SK-N-SH (cell line): ENCODE measurements around the gene BAG5. TPM values are rescaled to one million over a fixed set of nuclear protein-coding genes. Genes with fewer than 3 reads are reported as not detected.

Experiments
- CTCF ChIA-PET: fragments of 300-600, 350-600 bp; formaldehyde crosslinking; extraction: SDS; loops from one replicate; lab custom pipeline; 2021; lab: Yijun Ruan, JAX
- POLR2A ChIA-PET: fragments of 350-600 bp; sonication (Branson Sonifier 250); formaldehyde crosslinking; extraction: SDS; loops from one replicate; lab custom pipeline; 2020; ENCODE audit warnings: antibody characterized with exemption, inconsistent platforms; lab: Yijun Ruan, JAX
- DNase-seq: peaks from one replicate; pipeline ENCODE4 v3.0.0; 2012
- H2AFZ ChIP-seq: fragments of 200-600 bp; sonication (generic); 2 replicates; pipeline ENCODE4 v1.8.1; 2016; ENCODE audit warnings: antibody characterized with exemption, mild to moderate bottlenecking, low read depth
- H3F3A ChIP-seq: fragments of 200-600 bp; sonication (generic); replicated peaks from 2 replicates; pipeline ENCODE3; 2016; ENCODE audit warnings: antibody characterized with exemption, mild to moderate bottlenecking; ENCODE audit not compliant: insufficient read depth
- H3K27ac ChIP-seq, 2 experiments: fragments of 200-500 bp in 1 of 2; fragments of 200-600 bp in 1 of 2; sonication (Bioruptor generic) in 1 of 2; sonication (generic), shearing (Covaris generic) in 1 of 2; 2 replicates each; pipeline versions ENCODE4 v1.5.1 to v1.6.1; 2014 to 2016; ENCODE audit warnings: low read depth in 2 of 2, inconsistent platforms in 1 of 2, low read length in 1 of 2, mild to moderate bottlenecking in 1 of 2, mixed read lengths in 1 of 2
- H3K27me3 ChIP-seq: fragments of 200-600 bp; sonication (generic), shearing (Covaris generic); 2 replicates; pipeline ENCODE4 v1.6.1; 2016; ENCODE audit warnings: mixed run types; ENCODE audit not compliant: insufficient read depth
- H3K36me3 ChIP-seq, 2 experiments: fragments of 200-500 bp in 1 of 2; fragments of 200-600 bp in 1 of 2; sonication (Bioruptor generic) in 1 of 2; sonication (generic) in 1 of 2; replicated peaks in 1 of 2; 2 replicates each; pipeline versions ENCODE3 to v1.5.1; 2014 to 2016; ENCODE audit warnings: low read length in 1 of 2, mild to moderate bottlenecking in 1 of 2; ENCODE audit not compliant: insufficient read depth in 2 of 2, control insufficient read depth in 1 of 2
- H3K4me1 ChIP-seq, 2 experiments: fragments of 200-500 bp in 1 of 2; fragments of 200-600 bp in 1 of 2; sonication (Bioruptor generic) in 1 of 2; sonication (generic), shearing (Covaris generic) in 1 of 2; 2 replicates each; pipeline versions ENCODE4 v1.5.1 to v1.6.1; 2014 to 2016; ENCODE audit warnings: low read depth in 1 of 2, low read length in 1 of 2, mixed run types in 1 of 2; ENCODE audit not compliant: insufficient read depth in 2 of 2, control insufficient read depth in 1 of 2
- H3K4me2 ChIP-seq: fragments of 200-600 bp; sonication (generic), shearing (Covaris generic); 2 replicates; pipeline ENCODE4 v1.6.1; 2017; ENCODE audit warnings: mixed run types
- H3K4me3 ChIP-seq, 2 experiments: fragments of 200-500 bp in 1 of 2; fragments of 200-600 bp in 1 of 2; sonication (Bioruptor generic) in 1 of 2; sonication (generic), shearing (Covaris generic) in 1 of 2; 2 replicates each; pipeline versions ENCODE4 v1.5.1 to v1.8.1; 2014 to 2016; ENCODE audit warnings: low read depth in 2 of 2, inconsistent platforms in 1 of 2, low read length in 1 of 2, mild to moderate bottlenecking in 1 of 2, mixed read lengths in 1 of 2, moderate library complexity in 1 of 2
- H3K79me2 ChIP-seq: fragments of 200-600 bp; sonication (generic); 2 replicates; pipeline ENCODE4 v1.8.1; 2017; ENCODE audit warnings: mild to moderate bottlenecking; ENCODE audit not compliant: insufficient read depth
- H3K9ac ChIP-seq: fragments of 200-600 bp; sonication (generic); 2 replicates; pipeline ENCODE4 v1.6.1; 2017; ENCODE audit warnings: mixed run types
- H3K9me2 ChIP-seq: fragments of 200-600 bp; sonication (generic); 2 replicates; pipeline ENCODE4 v1.6.1; 2017; ENCODE audit warnings: mixed run types
- H3K9me3 ChIP-seq: fragments of 200-600 bp; sonication (generic); 2 replicates; pipeline ENCODE4 v1.6.1; 2017; ENCODE audit warnings: mixed run types, mild to moderate bottlenecking, moderate library complexity
- H4K20me1 ChIP-seq: fragments of 200-600 bp; sonication (generic); 2 replicates; pipeline ENCODE4 v1.6.1; 2017; ENCODE audit warnings: mild to moderate bottlenecking, mixed run types; ENCODE audit not compliant: insufficient read depth
- EZH2phosphoT487 ChIP-seq: fragments of 200-600 bp; sonication (generic); IDR thresholded peaks from 2 replicates; pipeline ENCODE4 v1.6.1; 2017; ENCODE audit warnings: low read depth, mixed run types, mild to moderate bottlenecking, antibody characterized with exemption, moderate library complexity, borderline replicate concordance
- FOSL2 ChIP-seq: IDR thresholded peaks from 2 replicates; pipeline ENCODE4 v1.4.0; 2012; ENCODE audit warnings: low read depth, mild to moderate bottlenecking, moderate library complexity, borderline replicate concordance
- FOXM1 ChIP-seq: IDR thresholded peaks from 2 replicates; pipeline ENCODE4 v1.4.0; 2012; ENCODE audit warnings: low read depth, mild to moderate bottlenecking
- GABPA ChIP-seq: IDR thresholded peaks from 2 replicates; pipeline ENCODE4 v1.4.0; 2012; ENCODE audit warnings: low read depth, mild to moderate bottlenecking
- GATA2 ChIP-seq: sonication (generic); formaldehyde crosslinking; IDR thresholded peaks from 2 replicates; pipeline ENCODE4 v1.5.0; 2020; ENCODE audit warnings: mild to moderate bottlenecking, missing genetic modification reagents
- JUND ChIP-seq: IDR thresholded peaks from 2 replicates; pipeline ENCODE4 v1.4.0; 2012
- MEF2A ChIP-seq: IDR thresholded peaks from 2 replicates; pipeline ENCODE4 v1.4.0; 2012; ENCODE audit warnings: low read depth, borderline replicate concordance
- MXI1 ChIP-seq: IDR thresholded peaks from 2 replicates; pipeline ENCODE4 v1.6.1; 2012; ENCODE audit warnings: mild to moderate bottlenecking, low read depth, low read length, improper control_type of control experiment
- NFIC ChIP-seq: IDR thresholded peaks from 2 replicates; pipeline ENCODE4 v1.4.0; 2012; ENCODE audit warnings: borderline replicate concordance
- NRF1 ChIP-seq: IDR thresholded peaks from 2 replicates; pipeline ENCODE4 v1.6.1; 2012; ENCODE audit warnings: low read depth, mild to moderate bottlenecking, low read length
- POLR2AphosphoS5 ChIP-seq: IDR thresholded peaks from 2 replicates; pipeline ENCODE4 v1.6.1; 2012; ENCODE audit warnings: low read depth, low read length
- RAD21 ChIP-seq: IDR thresholded peaks from 2 replicates; pipeline ENCODE4 v1.6.1; 2012; ENCODE audit warnings: mild to moderate bottlenecking, low read length
- RFX5 ChIP-seq: IDR thresholded peaks from 2 replicates; pipeline ENCODE4 v1.6.1; 2012; ENCODE audit warnings: mild to moderate bottlenecking, improper control_type of control experiment, low read length
- RXRA ChIP-seq: IDR thresholded peaks from 2 replicates; pipeline ENCODE4 v1.4.0; 2012; ENCODE audit warnings: low read depth, mild to moderate bottlenecking, borderline replicate concordance
- SMC3 ChIP-seq: IDR thresholded peaks from 2 replicates; pipeline ENCODE4 v1.6.1; 2012; ENCODE audit warnings: low read depth, low read length, improper control_type of control experiment
- TAF1 ChIP-seq: IDR thresholded peaks from 2 replicates; pipeline ENCODE4 v1.6.1; 2012; ENCODE audit warnings: low read depth, mild to moderate bottlenecking, low read length, moderate library complexity, borderline replicate concordance
- TCF12 ChIP-seq: IDR thresholded peaks from 2 replicates; pipeline ENCODE4 v1.4.0; 2012
- TEAD4 ChIP-seq: IDR thresholded peaks from 2 replicates; pipeline ENCODE4 v1.4.0; 2012; ENCODE audit warnings: mild to moderate bottlenecking, borderline replicate concordance; ENCODE audit not compliant: insufficient read depth
- YY1 ChIP-seq: IDR thresholded peaks from 2 replicates; pipeline ENCODE4 v1.4.0; 2012; ENCODE audit warnings: low read depth, mild to moderate bottlenecking
- ZBTB33 ChIP-seq: IDR thresholded peaks from 2 replicates; pipeline ENCODE4 v1.4.0; 2012; ENCODE audit warnings: low read depth, borderline replicate concordance
- WGBS: methylation state at CpG from one replicate; pipeline ENCODE4 v1.1.6; 2017; ENCODE audit warnings: low lambda C conversion rate; 5-methylcytosine and 5-hydroxymethylcytosine counted together
- polyA plus RNA-seq, 3 experiments: library from polyadenylated mRNA; depleted of rRNA; stranded (reverse); fragments of >200 nt; gene quantifications; 2 replicates each; pipeline ENCODE4 v1.2.3, GENCODE V29; 2012
- TF ChIP-seq, protein P1 (sequence below): fragments of 150-350 bp; IDR thresholded peaks from 2 replicates; pipeline ENCODE4 v1.6.1; 2016; ENCODE audit warnings: mild to moderate bottlenecking, low read depth, low read length

Gene BAG5
- polyA plus RNA-seq, 1 of the 3 experiments (the other 2 are of a cell fraction) = 5.2 TPM

DNA sequence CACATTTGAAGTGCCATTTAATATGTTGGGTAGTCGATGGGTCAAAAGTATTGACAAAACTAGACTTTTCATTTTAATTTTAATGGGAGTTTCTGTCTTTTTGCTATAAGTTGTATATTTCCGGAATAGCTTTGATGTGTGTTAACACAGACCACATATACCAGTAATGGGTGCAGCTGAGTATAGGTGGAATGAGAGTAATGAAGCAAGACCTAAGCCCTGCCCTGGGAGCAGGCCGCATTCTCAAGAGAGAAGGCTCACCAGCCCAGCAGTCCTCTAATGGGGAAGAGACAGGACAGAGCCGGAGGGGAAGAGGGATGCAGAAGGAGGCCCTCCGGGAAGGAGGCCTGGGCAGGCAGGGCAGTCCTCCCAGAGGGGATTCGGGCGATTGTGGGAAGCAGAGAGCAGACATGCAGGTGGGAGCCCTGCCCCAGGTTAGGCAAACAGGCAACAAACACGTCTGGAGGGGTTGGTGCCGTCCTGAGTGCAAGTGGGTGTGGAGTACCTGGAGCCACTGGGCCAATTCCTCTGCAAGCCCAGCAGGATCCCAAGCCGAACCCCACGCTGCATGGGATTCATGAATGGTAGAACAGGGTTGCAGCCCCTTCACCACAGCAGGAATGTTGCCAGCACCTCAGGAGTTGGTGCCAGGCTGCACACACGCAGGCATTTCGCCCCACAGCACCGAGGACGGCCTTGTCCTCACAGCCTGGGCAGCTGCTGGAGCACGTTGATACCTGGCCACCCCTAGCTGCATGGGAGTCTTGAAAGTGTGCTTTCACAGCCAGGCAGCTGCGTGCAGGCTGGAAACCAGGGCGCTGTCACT lies 47.6 kb downstream of the BAG5 start:
- POLR2A ChIA-PET = no interaction called here
- H3K9ac ChIP-seq = no peak overlapping the region
- WGBS = 86% methylated on average over 11 of the region's 18 CpGs
- H4K20me1 ChIP-seq = peaks cover 5% of the 10 kb centered on the region; the same call in 1 of the 2 replicates
- no peak for DNase-seq
- H3F3A ChIP-seq = peaks cover 23% of the 10 kb centered on the region
- CTCF ChIA-PET = interaction anchor here (0.5 to 9.6 kb wide), 3 partner anchors 12 to 35 kb away, joined by 3 to 194 read pairs (median 69); no protein-coding TSS in a partner anchor
- H3K79me2 ChIP-seq = no peaks in the 10 kb centered on the region
- peaks cover 3 to 19% of the 10 kb centered on the region in 2 experiments; a peak in 1 of 4 replicates for H3K4me1 ChIP-seq
- H3K36me3 ChIP-seq = peaks cover 6 to 11% of the 10 kb centered on the region in 2 experiments
- H3K4me3 ChIP-seq = no peak overlapping the region
- H3K27me3 ChIP-seq = no peaks in the 10 kb centered on the region
- H3K27ac ChIP-seq = no peak overlapping the region
- no peak overlapping the region for H2AFZ ChIP-seq
- H3K9me3 ChIP-seq = no peaks in the 10 kb centered on the region
- H3K4me2 ChIP-seq = no peak overlapping the region
- H3K9me2 ChIP-seq = no peaks in the 10 kb centered on the region
- no peak for TF ChIP-seq GATA2
- no peak for TF ChIP-seq FOXM1
- no peak for TF ChIP-seq FOSL2
- no peak for TF ChIP-seq GABPA
- no peak for TF ChIP-seq RAD21
- TF ChIP-seq MXI1 = no peak
- TF ChIP-seq RXRA = no peak
- TF ChIP-seq MEF2A = no peak
- TF ChIP-seq POLR2AphosphoS5 = no peak
- no peak for TF ChIP-seq SMC3
- no peak for TF ChIP-seq NRF1
- TF ChIP-seq TCF12 = no peak
- TF ChIP-seq RFX5 = no peak
- TF ChIP-seq NFIC = no peak
- TF ChIP-seq EZH2phosphoT487 = no peak
- no peak for TF ChIP-seq TEAD4

DNA sequence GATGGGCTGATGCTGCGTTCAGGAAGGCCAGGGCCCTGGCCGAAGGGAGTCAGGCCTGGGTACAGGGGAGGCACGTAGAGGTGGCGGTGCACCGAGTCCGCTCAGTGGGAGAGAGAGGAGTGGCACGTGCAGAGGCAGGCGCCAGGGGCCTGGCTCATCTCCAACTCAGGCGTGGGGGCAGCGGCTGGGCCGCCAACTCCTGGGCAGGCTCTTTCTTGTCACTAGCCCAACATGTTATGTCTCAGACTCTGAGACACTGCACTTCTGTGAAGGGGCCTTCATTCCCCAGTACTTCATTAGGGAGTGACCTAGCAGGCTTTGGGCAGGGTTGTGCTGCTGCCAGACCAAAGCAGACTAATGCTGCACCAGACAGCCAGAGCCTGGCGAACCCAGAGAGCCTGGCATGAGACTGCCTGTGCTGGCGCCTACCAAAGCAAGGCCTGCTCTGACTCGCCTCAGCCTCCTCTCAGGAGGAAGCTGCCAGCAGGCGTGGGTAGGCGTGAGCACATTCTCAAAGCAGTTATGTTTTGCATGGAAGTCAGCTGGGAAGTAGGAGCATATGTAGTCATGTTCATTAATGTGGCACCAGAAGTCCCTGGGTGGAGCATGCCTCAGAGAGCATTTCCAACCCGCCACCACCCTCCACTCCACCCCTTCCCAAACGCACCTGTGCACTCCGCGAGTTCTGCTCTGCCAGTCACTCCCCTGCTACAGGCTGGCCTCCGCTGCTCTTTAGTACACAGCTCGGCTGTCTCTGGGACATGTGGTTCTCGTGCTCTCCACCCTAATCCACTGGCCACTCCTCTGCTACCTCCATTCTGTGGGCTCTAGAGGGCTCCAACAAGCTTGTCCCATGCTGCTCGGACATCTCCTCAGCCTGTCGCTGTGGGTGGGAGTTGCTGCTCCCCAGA lies 49.5 kb downstream of the BAG5 start:
- Histone ChIP-seq H3K9ac (no peak overlapping the region), H3F3A (peaks cover 21% of the 10 kb centered on the region), H3K27ac (peak overlapping the region in 1 of 2 experiments; percentile 34; a peak in 1 of 4 replicates), H3K4me2 (no peak overlapping the region), H3K4me1 (peaks cover 3 to 10% of the 10 kb centered on the region in 2 experiments; a peak in 1 of 4 replicates), H4K20me1 (peaks cover 5% of the 10 kb centered on the region; the same call in 1 of the 2 replicates), H2AFZ (no peak overlapping the region), H3K79me2 (no peaks in the 10 kb centered on the region), H3K27me3 (no peaks in the 10 kb centered on the region), H3K4me3 (no peak overlapping the region), H3K36me3 (peaks cover 16 to 19% of the 10 kb centered on the region in 2 experiments), H3K9me2 (no peaks in the 10 kb centered on the region), H3K9me3 (no peaks in the 10 kb centered on the region)
- TF ChIP-seq, protein P1, sequence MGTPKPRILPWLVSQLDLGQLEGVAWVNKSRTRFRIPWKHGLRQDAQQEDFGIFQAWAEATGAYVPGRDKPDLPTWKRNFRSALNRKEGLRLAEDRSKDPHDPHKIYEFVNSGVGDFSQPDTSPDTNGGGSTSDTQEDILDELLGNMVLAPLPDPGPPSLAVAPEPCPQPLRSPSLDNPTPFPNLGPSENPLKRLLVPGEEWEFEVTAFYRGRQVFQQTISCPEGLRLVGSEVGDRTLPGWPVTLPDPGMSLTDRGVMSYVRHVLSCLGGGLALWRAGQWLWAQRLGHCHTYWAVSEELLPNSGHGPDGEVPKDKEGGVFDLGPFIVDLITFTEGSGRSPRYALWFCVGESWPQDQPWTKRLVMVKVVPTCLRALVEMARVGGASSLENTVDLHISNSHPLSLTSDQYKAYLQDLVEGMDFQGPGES = no peak
- no peak for TF ChIP-seq ZBTB33
- TF ChIP-seq YY1 = no peak
- TF ChIP-seq JUND = no peak
- TF ChIP-seq POLR2AphosphoS5 = no peak
- TF ChIP-seq MXI1 = no peak
- no peak for TF ChIP-seq RAD21
- TF ChIP-seq TAF1 = no peak
- no peak for TF ChIP-seq EZH2phosphoT487
- TF ChIP-seq RXRA = no peak
- POLR2A ChIA-PET = no interaction called here
- CTCF ChIA-PET = interaction anchor here (1.1 to 6.2 kb wide), 2 partner anchors 14 to 34 kb away, joined by 3 to 46 read pairs; no protein-coding TSS in a partner anchor
- WGBS = 92% methylated on average over 12 of the region's 25 CpGs
- DNase-seq = no peak
